Measurements from ENCODE around the gene EBF3.

The EBF3 gene

DNA sequence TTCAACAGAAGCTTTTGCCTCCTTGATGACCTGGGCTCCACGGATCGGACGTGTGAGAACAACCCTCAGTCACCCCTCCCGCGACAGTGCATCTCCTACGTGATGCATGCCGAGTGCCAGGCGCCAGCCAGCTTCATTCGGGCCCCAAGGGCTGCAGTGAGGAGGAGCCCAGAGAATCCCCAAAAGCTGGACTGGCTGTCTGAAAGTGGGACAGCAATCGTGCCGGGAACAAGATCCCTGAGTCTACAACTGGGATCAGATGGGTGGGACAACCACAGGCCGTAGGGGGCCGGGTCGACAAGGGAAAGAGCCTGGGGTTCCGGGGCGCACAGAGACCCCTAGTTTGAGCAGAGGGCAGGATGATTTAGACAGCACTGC, 27.2 kb downstream of the EBF3 start:
- TF ChIP-seq FOXM1 (IDR thresholded peaks at IDR 0.05; ENCODE audit: borderline replicate concordance, low read depth), result no peak
- TF ChIP-seq CREB1 (IDR thresholded peaks at IDR 0.05; ENCODE audit: low read depth), result no peak
- no peak for TF ChIP-seq TEAD4 (IDR thresholded peaks at IDR 0.05)
- TF ChIP-seq REST (IDR thresholded peaks at IDR 0.05; ENCODE audit: low read depth), result no peak
- no peak for TF ChIP-seq USF1 (IDR thresholded peaks at IDR 0.05)
- no peak for TF ChIP-seq RAD21 (IDR thresholded peaks at IDR 0.05; ENCODE audit: low read depth)
- TF ChIP-seq MAX (IDR thresholded peaks at IDR 0.05), result no peak
- no peak for TF ChIP-seq EGR1 (IDR thresholded peaks at IDR 0.05)
- TF ChIP-seq EP300 (IDR thresholded peaks at IDR 0.05; ENCODE audit: borderline replicate concordance), result no peak
- no peak for TF ChIP-seq ZBTB7A (IDR thresholded peaks at IDR 0.05; ENCODE audit: low read depth)
- no peak for TF ChIP-seq YY1 (IDR thresholded peaks at IDR 0.05; ENCODE audit: low read depth)
- no peak for TF ChIP-seq TCF12 (IDR thresholded peaks at IDR 0.05; ENCODE audit: low read depth)
- TF ChIP-seq TAF1 (IDR thresholded peaks at IDR 0.05; ENCODE audit: low read depth), result no peak
- TF ChIP-seq NFIC (IDR thresholded peaks at IDR 0.05), result no peak

DNA sequence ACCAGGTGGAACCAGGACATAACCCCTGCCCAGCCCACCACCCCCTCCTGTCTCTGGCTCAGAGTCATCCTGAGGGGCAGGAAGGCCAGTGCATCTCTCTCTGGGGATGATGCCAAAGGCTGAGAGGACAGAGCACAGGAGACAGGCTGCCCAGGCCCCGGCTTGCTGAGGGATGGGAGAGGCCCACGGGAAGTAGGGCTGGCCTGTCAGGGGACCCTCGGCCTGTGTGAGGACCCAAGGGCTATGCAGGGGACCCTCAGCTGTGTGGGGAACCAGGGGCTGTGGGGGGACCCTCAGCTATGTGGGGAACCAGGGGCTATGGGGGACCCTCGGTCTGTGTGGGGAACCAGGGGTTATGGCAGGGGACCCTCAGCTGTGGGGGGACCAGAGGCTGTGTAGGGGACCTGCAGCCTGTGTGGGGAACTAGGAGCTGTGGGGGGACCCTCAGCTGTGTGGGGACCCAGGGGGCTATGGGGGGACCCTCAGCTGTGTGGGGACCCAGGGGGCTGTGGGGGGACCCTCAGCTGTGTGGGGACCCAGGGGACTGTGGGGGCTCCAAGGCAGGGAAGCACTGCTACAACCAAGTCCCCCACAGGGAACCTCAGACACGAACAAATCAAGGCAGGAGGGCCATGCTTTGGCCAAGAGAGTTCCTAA, 27.7 kb downstream of the EBF3 start:
- TF ChIP-seq TCF12 (IDR thresholded peaks at IDR 0.05; ENCODE audit: low read depth) (no peak), ZBTB7A (IDR thresholded peaks at IDR 0.05; ENCODE audit: low read depth) (no peak), REST (IDR thresholded peaks at IDR 0.05; ENCODE audit: low read depth) (no peak), YY1 (IDR thresholded peaks at IDR 0.05; ENCODE audit: low read depth) (no peak), MAX (IDR thresholded peaks at IDR 0.05) (no peak), RAD21 (IDR thresholded peaks at IDR 0.05; ENCODE audit: low read depth) (no peak), CEBPB (IDR thresholded peaks at IDR 0.05) (no peak), USF1 (IDR thresholded peaks at IDR 0.05) (no peak), NFIC (IDR thresholded peaks at IDR 0.05) (no peak), EGR1 (IDR thresholded peaks at IDR 0.05) (no peak), TEAD4 (IDR thresholded peaks at IDR 0.05) (no peak), EP300 (IDR thresholded peaks at IDR 0.05; ENCODE audit: borderline replicate concordance) (no peak), FOXM1 (IDR thresholded peaks at IDR 0.05; ENCODE audit: borderline replicate concordance, low read depth) (no peak), TAF1 (IDR thresholded peaks at IDR 0.05; ENCODE audit: low read depth) (no peak), CREB1 (IDR thresholded peaks at IDR 0.05; ENCODE audit: low read depth) (no peak)

DNA sequence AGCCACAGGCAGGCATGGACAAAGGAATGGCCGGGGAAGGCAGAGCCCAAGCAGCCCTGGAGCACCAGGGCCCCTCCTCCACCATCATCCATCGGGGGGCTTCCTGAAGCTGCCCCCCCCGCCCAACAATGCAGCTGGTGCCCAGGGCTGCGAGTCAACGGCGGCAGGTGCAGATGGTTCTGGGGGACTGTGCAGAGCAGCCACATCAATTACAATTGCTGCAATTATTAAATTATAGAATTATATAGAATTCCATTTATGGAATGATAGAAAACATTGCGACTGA, 28.3 kb downstream of the EBF3 start:
- TF ChIP-seq NFIC (IDR thresholded peaks at IDR 0.05), result no peak
- no peak for TF ChIP-seq TEAD4 (IDR thresholded peaks at IDR 0.05)
- no peak for TF ChIP-seq EGR1 (IDR thresholded peaks at IDR 0.05)
- TF ChIP-seq YY1 (IDR thresholded peaks at IDR 0.05; ENCODE audit: low read depth), result no peak
- no peak for TF ChIP-seq RAD21 (IDR thresholded peaks at IDR 0.05; ENCODE audit: low read depth)
- TF ChIP-seq CREB1 (IDR thresholded peaks at IDR 0.05; ENCODE audit: low read depth), result no peak
- TF ChIP-seq EP300 (IDR thresholded peaks at IDR 0.05; ENCODE audit: borderline replicate concordance), result no peak
- no peak for TF ChIP-seq CEBPB (IDR thresholded peaks at IDR 0.05)
- TF ChIP-seq MAX (IDR thresholded peaks at IDR 0.05), result no peak
- no peak for TF ChIP-seq FOXM1 (IDR thresholded peaks at IDR 0.05; ENCODE audit: borderline replicate concordance, low read depth)
- TF ChIP-seq TAF1 (IDR thresholded peaks at IDR 0.05; ENCODE audit: low read depth), result no peak
- TF ChIP-seq TCF12 (IDR thresholded peaks at IDR 0.05; ENCODE audit: low read depth), result no peak

- TF ChIP-seq EP300 (IDR thresholded peaks at IDR 0.05; ENCODE audit: borderline replicate concordance) (no peak), EGR1 (IDR thresholded peaks at IDR 0.05) (no peak), RAD21 (IDR thresholded peaks at IDR 0.05; ENCODE audit: low read depth) (no peak), FOXM1 (IDR thresholded peaks at IDR 0.05; ENCODE audit: borderline replicate concordance, low read depth) (no peak), USF1 (IDR thresholded peaks at IDR 0.05) (no peak)
These were observed 28.8 kb downstream of the EBF3 start for GRCh38 chr10:129935102-129935866.

Measured in Ishikawa (cell line).